Measurements from ENCODE around the gene ATOX1.

DNA sequence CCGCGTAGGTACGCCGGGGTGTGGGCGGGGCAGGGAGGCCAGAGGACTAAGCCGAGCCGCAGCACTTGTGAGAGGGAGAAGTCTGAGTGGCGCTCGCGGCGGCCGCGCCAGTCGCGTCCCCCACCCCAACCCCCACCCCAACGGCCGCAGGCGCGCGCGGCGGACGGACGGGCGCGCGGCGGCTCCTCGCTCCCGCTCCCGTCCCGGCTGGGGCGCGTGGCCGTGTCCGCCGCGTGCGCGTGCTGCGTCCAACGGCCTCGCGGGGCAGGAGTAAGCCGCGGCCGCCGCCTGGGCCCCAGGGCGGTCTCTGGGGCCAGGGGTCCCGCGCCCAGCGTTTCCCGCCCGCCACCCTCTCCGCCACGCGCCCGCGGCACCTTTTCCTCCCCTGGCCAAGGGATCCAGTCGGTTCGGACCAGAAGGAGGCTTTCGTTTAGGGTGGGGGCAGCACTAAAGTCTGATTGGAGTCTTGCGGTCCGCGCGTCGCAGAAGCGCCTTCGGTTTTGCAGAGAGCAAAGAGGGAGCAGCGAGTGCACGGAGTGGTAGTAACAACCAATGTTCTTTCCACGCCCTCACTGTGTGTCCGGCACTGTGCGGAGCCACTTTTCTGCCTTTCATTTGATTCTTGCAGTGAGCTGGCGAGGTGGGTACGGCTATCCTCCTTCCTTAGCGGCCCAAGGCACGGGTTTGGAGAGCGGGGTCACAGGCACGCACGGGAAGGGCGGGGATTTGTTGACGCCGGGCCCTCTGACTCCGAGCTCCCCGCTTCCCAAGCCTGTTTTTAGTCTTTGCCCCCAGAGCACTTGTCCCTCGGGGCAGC is 13.8 kb upstream of the ATOX1 start:
- TF ChIP-seq, protein P1, sequence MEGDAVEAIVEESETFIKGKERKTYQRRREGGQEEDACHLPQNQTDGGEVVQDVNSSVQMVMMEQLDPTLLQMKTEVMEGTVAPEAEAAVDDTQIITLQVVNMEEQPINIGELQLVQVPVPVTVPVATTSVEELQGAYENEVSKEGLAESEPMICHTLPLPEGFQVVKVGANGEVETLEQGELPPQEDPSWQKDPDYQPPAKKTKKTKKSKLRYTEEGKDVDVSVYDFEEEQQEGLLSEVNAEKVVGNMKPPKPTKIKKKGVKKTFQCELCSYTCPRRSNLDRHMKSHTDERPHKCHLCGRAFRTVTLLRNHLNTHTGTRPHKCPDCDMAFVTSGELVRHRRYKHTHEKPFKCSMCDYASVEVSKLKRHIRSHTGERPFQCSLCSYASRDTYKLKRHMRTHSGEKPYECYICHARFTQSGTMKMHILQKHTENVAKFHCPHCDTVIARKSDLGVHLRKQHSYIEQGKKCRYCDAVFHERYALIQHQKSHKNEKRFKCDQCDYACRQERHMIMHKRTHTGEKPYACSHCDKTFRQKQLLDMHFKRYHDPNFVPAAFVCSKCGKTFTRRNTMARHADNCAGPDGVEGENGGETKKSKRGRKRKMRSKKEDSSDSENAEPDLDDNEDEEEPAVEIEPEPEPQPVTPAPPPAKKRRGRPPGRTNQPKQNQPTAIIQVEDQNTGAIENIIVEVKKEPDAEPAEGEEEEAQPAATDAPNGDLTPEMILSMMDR (IDR thresholded peaks at IDR 0.05), result no peak
- no peak for TF ChIP-seq EZH2 (IDR thresholded peaks at IDR 0.05; ENCODE audit: borderline replicate concordance, insufficient read depth, low read depth, low read length, poor library complexity, severe bottlenecking)

Data from B cell (primary cell).